Limb (tissue), 2 donors: Measurements from ENCODE around the gene CACNA1C.

Source experiments
- DNase-seq, 2 donors: peaks; one replicate each; pipeline ENCODE4 v3.0.0-alpha.2; 2016; ENCODE audit errors: extremely low spot score in 2 of 2

CACNA1C gene

DNA sequence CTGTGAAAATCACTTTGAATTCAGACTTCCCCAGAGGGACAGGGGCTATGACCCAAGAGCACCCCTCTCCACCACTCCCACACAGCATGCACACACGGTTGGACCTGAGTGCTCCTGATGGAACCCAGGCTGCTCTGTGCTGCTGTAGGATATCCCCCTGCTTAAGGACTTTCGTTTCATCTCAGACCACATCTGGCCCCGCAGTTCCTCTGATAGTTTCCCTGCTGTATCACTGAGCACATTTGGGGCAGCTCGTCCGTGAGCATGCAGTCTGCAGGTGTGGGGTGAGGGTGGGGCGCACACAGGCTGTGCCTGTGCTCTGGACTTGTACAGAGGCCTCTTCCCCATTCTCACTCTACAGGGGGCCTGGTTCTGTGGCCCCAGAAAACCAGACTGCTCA lies 396.8 kb downstream of the CACNA1C start:
- no peak for DNase-seq

DNA sequence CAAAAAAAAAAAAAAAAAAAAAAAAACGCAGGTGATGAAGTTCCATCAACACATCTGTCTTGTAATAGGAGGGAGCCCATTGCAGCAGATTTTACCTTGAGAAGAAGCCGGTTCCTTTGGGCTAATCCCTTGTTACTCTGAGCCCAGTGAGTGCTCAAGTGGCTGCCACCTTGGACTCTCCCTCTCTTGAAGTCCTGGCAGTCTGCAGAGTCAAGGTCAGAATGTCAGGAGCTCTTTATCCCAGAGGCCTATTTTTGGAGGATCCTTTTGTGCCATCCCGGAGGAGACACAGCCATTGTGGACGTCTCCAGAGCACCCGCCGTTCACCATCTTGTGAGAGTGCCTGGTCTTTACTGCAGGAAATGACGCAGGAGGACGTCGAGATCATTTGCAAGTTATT lies 397.8 kb downstream of the CACNA1C start:
- DNase-seq = no peak

DNA sequence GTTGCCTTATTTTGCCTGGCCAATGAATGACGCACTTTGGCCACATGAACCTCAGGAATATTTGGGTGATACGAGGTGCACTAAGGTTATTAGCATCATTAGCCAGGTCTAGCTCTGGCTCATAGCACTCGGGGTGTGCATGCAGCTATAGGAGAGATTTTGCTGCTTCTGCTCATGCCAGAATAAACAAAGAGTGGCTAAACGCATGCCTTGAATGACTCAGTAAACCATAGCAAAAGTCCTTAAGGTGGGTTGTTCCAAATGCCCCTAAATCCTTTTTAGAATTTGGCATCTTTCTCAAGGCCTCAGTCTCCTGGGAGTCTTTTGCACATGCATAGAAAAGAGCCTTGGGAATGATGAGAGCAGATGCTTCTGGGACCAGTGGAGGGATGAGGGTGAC lies 398.2 kb downstream of the CACNA1C start:
- no peak for DNase-seq

DNA sequence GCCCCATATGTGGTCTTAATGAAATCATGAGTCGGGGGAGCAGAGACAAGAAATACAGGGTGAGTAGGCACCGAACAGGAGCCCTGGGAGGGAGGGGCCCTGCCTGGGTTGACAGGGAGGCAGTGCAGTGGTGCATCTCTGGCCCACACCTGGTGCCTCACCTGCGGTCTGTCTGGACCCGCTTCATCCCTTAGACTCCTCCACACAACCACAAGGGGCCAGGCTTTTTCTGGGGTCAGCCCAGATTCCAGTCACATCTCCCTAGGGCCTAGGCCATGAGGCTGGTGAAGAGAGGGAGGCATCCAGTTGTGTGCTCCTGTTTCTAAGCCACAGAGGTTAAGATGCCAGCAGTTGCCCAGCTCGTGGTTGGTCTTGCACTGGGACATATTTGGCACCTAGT lies 398.7 kb downstream of the CACNA1C start:
- no peak for DNase-seq

DNA sequence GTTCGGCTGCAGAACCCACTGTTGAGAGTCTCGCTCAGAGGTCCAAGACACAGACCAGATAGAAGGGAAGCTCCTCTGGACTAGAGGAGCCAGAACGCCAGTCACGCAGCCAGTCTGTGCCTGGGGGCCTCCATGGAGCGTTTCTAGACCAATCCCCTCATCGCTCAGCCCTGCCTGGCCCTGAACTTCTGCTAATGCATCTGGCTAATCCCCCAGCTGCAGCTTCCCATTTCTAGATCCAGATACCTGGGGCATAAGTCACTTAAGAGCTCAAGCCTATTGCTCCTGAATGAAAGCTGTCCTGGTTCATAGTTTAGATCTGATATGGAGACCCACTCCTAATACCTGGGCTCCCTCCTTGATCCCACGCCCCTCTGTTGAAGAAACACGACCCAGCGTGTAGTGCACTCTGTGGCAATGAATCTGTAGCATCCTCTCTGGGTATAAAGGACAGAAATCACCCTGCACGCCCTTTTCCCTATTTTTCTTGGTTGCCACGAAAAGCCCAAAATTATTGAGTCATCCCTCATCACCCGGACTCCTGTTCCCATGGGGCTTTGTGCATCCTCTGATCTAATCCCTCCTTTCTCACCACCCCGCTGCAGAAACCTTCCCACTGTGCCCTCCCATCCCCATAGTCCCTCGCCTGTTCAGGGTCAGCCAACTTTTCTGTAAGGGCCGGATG lies 400.4 kb downstream of the CACNA1C start:
- DNase-seq = no peak

DNA sequence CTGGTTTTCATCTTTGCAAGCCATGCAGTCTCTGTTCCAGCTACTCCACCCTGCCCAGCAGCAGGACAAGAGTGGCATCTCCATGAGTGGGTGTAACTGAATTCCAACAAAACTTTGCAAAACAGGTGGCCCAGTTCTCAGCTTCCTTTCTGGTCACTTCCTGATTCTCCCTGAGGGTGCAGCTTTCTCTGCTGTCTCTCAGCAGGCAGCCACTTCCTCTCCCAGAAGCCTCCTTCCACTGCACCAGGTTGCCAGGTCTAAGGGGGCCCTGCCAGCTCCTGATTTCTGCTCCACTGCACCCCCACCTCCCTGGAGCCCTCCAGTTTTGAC lies 400.9 kb downstream of the CACNA1C start:
- no peak for DNase-seq

DNA sequence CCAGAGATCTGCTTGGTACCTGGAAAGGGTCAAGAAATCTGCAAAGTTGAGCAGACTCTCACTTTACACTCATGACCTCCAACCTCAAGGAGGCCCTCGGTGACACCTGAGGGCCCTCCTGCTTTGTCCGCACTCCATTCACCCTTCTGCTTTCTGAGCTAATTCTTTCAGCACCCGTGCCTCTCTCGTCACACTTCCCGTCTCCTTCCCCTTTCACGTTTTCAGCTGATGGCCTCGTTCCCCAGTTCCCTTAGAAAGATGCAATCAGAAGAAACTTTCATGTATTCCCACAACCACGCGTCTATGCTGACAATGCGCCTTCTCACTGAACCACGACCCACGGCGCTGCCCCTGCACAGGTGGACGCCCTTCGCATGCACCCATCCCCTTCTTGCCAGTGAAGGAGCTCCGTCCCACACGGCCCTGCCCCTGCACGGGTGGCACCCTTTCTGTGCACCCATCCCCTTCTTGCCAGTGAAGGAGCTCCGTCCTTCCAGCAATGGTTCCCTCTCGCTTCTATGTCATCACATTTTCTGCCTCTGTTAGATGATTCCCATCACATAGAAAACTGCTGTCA lies 401.9 kb downstream of the CACNA1C start:
- DNase-seq = no peak

DNA sequence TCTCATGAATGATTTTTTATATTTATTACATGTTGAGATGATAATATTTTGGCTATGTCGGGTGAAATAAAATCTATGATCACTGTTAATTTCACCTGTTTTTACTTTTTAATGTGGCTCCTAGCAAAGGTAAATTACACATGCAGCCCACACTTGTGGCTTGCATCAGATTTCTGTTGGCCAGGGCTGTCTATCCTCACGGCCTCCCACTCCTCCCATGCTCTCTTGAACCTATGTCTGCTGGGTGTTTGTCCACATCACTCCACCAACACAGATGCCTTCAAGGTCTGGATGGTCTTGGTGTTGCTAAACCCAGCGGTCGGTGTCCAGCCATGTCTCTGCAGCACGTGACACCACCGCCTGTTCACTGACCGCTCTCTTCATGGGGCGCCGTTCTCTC lies 402.6 kb downstream of the CACNA1C start:
- DNase-seq = no peak

DNA sequence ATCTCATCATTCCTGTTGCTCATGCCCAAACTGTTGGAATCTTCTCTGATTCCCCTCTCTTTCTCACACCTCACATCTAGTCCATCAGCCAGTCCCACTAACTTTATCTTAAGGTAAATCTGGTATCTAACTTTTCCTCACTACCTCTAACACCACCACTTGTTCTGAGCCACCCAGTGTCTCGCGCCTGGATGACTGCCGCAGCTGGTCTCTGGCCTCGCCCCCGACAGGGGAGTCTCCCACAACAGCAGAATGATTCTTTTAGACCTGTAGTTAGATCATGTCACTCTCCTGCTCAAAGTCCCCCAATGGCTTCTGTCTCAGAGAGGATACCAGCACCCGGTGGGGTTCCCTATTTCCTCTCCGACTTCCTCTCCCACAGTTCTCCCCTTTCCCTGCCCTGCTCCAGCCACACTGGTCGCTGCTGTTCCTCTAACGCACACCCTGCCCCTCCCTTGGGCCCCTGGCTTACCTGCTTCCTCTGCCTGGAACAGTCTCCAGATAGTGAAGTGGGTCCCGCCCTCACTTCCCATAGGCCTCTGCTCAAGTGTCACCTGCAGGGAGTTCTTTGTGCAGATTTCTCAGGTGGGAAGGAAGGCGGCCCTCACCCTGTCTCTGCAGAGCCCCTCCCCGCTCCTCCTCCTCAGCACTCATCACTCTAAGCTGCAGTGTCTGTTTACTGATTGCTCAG lies 403.5 kb downstream of the CACNA1C start:
- DNase-seq = no peak

DNA sequence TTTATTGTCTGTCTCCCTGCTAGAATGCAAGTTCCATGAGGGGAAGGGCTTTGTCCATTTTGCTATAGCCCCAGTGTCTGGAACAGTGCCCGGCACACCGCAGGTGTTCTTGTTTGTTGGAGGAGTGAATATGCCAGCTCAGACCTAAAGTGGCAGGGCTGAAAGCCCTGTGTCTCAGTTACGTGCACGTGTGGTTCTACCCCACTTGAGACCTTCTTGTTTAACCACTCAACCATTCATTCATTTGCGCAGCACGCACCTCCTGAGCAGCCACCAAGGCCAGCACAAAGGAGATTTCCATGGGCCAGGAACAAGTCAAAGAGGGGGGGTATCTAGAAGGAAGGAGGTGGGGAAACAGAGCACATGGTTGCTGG lies 404.0 kb downstream of the CACNA1C start:
- DNase-seq = no peak

DNA sequence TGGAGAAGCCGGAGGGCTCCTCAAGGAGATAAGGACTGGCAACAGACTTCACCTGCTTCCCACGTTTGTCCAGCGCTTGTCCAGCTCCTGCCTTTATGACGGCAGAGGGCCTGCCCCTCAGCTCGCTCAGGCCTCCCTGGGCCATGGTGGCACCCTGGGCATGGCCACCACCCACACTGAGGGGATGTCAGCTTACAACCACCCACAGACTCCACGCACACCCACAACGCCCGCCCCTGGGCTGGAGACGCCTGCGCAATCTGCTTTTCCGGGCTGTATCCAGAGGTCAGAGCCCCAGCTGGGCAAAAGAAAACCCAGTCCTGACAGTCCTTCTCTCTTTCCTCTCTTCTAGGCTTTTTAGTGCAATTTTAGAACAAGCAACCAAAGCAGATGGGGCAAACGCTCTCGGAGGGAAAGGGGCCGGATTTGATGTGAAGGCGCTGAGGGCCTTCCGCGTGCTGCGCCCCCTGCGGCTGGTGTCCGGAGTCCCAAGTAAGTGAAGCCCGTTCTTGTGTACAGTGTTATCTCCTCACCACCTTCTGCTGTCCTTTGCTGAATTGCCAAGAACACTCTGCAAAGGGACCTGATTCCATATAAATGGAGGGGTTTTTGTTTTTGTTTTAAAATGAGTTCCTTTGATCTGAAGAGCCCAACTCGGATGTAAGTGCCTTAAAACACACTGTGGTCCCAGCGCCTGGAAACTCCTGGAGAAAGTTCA lies 404.6 kb downstream of the CACNA1C start:
- no peak for DNase-seq

DNA sequence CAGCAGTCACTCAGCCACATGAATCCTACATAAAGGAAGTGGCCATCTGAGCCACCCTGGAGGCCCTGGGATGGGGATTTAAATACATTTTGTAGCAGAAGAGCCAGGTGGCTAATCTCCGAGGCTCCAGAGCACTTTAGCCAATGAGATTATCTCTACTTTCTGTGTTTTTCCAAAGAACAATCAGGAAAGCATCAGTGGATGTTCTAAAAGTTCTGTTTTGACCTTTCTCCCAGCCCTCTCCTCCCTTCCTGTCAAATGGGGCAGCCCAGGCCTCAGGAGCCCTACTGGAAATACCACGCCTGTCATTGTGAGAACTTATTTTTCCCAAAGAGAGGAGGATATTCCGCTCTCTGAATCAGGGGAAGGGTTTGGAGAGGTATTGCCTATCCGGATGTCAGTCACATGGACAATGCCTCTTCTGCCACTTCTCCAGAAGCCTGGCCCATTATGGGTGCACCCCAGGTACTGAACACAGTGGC lies 405.2 kb downstream of the CACNA1C start:
- no peak for DNase-seq

DNA sequence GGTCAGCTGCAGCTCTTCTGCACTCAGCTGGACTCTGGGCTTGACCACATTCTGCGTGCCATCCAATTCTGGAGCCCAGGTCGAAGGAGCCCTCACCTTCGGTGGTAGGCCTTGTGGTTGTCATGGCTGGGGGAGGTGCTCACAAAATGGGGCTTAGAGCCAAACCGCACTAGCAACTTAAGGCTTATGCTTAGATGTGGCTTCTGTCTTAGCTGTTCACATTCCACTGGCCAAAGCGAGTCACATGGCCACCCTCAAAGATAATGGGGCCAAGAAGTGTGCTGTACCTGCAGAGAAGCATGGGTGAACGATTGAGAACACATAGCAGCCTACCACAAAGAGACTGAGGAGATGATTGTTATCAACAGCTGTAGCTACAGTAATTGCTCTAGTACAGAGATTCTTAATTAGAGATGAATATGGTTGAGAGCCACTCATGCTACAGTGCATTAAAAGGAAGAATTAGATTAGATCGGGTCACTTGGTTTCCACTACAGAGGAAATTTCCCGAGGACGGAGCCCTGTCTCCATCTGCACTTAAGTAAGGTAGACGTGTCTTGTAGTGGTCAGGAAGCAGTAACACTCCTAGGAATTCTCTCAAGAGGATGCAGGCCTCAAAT lies 407.4 kb downstream of the CACNA1C start:
- DNase-seq = no peak

DNA sequence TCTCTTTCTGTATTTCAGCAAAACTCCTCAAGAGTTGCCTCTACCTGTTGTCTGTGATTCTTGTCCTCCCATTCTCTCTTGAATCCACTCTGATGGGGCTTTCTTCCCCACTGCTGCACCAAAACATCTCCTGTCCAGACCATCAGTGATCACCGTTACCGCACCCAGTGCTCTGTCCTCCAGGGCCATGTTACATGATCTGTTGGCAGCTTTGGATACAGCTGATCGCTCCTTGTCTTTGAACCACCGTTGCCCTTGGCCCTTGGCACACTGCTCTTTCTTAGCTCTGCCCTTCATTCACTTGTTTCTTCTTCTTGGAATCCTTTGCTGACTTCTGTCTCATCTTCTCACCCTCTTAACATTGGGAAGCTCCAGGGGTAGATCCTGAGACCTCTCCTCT lies 408.3 kb downstream of the CACNA1C start:
- DNase-seq = no peak

DNA sequence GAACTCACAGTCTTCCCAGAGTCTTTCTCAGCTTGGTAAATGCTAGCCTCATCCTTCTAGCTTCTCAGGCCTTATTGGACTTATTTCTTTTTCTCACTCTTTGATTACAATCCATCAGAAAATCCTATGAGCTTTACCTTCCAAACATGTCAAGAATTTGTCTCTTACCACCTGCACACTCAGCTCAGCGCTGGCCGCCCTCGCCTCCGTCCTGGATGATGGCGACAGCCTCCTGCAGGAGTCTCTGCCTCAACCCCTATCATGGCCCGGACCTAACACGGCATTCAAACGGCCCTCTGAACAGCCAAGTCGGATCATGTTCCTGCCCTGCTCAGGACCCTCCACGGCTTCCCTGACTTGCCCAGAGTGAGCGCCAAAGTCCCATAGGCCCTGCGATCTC lies 408.9 kb downstream of the CACNA1C start:
- no peak for DNase-seq

DNA sequence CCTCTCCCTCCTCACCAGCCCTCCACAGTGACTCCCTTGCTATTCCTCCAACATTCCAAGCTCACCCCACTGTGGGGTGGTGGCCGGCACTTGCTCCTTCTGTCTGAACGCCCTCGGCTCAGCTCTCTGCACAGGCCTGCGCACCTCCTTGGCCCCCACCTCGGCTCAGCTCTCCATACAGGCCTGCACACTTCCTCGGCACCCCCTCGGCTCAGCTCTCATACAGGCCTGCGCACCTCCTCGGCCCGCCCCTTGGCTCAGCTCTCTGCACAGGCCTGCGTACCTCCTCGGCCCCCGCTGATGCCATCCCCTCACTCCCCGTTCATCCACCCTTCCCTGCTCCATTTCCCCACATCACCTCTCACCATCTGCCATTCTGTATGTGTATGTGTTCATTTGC lies 409.3 kb downstream of the CACNA1C start:
- DNase-seq = no peak

DNA sequence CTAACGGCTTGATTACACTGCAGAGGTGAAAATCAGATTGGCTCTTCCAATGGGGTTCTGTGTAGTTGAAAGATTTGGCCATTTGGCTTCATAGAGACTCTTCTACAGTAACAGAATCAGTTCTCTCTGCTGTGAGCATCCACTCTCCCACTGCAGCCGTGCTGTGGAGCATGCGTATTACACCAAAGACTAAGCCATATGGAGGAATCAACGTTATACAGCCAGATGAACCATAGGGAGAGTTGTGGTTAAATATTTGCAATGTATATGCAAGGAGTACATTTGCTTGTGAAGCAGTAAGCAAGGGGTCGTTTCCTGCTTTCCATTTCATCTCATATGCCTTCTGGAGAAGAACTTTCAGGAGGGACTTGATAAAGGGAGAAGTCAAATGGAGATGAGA lies 410.9 kb downstream of the CACNA1C start:
- no peak for DNase-seq

DNA sequence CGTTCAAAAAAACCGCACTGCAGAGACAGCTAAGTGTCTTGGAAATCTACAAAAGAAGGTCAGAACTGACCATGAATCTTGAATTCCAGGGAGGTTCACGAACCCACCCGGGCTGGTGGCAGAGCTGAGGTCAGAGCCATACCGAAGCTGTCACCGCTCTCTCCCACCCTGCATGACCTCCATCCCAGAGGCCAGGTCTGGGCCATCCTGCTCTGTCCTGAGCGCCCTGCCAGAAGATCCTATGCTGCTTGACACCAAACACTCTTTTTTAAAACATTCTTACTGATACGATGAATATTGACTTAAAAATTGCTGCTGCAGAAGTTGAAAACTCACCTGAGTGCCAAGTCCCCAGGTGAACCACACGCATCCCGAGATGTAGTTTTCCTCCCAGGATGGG lies 412.9 kb downstream of the CACNA1C start:
- no peak for DNase-seq

DNA sequence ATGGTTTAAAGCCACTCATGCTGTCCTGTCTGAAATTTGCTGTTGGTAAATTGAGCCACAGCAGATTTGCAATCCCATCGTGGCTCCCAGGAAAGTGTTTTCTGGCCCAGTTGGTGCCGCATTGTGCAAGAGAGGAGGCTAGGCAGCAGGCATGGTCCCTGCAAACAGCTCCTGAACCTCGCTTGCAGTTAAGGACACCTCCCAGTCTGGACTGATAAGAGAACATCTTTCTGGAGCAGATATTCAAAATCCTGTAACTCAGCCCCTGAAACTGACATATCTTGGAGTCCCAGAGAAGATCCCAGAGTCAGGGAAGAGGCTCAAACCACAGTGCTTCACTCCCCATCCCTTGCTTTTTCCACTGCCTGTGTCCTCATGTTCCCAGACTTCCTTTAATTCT lies 413.4 kb downstream of the CACNA1C start:
- no peak for DNase-seq

DNA sequence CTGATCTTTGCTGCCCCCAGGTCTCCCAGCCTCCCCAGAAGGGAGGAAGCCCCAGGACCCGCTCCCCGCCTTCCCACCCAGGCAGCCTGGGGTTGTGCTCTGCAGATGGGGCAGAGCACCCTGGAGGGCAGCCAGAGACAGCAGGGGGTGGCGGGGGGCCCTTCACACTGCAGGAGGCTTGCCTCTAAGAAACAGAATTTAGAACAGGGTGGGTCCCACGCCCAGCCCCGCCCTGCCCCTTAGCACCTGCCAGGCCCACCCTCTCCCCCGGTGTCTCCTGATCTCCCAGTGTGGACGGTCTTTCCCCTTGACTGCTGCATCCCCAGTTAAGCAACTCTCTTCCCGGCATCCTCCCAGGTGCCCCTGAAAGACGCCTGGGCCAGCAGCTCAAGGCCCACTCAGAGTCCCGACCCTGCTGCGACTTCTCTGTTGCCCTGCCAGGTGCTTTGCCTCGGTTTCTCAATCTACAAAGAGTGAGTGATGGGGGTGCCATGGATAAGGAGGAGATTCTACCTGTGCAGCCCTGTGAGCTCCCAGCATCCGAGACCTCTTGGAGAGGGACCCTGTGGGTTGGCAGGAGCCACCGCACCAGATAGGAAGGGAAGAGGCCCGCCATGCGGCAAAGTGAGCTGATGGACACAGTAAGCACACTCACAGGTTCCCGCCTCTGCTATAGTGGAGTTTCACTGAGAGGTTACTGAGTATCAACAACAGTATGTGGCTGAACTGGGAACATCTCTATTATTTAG lies 414.8 kb downstream of the CACNA1C start:
- DNase-seq = no peak

DNA sequence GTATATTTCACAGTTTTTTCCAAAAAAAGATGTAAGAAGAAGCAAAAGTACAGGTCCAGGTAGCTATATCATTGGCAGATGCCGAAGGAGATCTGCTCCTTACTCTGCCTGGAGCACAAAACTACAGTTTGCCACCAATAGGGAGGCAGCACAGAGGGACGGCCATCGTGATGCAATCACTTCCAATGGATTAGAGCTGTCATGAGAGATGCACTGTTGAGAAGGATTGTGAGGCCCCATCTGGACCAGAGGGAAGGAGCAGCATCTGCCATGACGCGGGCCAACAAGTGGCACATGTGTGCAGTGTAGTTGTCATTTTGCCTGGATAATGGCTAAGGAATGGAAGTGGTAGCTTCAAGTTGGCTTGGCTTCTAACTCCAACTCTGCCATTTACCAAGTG lies 423.2 kb downstream of the CACNA1C start:
- DNase-seq = no peak
